Measurements from ENCODE around the gene USP22. TPM values are rescaled to one million over a fixed set of nuclear protein-coding genes. Genes with fewer than 3 reads are reported as not detected.
A peak's percentile ranks its signal among the peaks of the same experiment; 100 is the strongest.

USP22 gene
- total RNA-seq, 2 donors from 2014 or later: 379 to 396 TPM

DNA sequence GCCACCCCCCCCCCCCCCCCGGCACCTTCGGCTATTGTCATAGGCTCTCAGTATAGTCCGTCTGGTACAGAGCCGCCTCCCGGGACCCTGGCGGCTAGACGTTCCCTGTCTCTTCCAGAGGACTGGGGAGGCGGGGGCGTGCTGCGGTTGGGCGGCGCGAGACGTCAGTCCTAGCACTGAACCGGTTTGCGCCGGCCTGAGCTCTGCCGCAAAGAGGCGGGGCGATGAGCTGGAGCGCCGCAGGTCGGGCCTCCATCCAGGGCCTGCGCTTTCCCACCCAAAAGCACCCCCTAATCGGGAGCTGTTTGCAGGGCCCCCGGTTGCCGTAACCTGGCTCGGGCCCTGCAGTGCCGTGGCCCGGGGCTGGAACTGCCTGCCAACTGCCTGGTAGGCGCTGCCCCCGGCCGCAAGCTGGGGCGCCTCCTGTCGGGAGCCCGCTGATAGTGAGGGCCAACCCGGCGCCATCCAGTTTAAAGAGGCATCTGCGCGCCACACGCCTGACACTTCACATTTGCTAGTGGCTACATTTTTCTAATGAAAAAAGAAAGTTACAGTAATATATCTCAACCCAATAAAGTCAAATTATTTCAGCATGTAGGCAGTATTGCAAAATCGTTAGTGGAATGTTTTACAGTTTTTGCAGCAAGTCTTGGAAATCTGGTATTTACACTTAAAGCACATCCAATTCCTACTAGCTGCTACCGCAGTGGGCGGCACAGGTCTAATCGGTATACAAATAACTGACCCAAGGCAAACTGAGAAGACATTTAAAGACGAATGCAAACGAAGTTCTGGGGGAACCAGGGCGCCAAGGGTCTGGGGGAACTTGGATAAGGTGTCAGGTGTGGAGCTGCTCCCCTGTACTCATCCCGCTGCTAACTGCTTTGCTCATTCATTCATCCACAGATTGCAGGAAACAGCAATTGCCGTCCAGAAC, 753 bp upstream of the USP22 start:
- Mint-ChIP-seq H3K27ac (peak overlapping the region; percentile 93), H3K4me3 (peak overlapping the region; percentile 95), H3K27me3 (ENCODE audit: insufficient read depth) (no peaks in the 10 kb centered on the region), H3K36me3 (ENCODE audit: low read depth) (peaks cover 8% of the 10 kb centered on the region), H3K9me3 (no peaks in the 10 kb centered on the region), H3K4me1 (peaks cover 15% of the 10 kb centered on the region)
- DNase-seq: peak; percentile 79
- TF ChIP-seq, protein P1, sequence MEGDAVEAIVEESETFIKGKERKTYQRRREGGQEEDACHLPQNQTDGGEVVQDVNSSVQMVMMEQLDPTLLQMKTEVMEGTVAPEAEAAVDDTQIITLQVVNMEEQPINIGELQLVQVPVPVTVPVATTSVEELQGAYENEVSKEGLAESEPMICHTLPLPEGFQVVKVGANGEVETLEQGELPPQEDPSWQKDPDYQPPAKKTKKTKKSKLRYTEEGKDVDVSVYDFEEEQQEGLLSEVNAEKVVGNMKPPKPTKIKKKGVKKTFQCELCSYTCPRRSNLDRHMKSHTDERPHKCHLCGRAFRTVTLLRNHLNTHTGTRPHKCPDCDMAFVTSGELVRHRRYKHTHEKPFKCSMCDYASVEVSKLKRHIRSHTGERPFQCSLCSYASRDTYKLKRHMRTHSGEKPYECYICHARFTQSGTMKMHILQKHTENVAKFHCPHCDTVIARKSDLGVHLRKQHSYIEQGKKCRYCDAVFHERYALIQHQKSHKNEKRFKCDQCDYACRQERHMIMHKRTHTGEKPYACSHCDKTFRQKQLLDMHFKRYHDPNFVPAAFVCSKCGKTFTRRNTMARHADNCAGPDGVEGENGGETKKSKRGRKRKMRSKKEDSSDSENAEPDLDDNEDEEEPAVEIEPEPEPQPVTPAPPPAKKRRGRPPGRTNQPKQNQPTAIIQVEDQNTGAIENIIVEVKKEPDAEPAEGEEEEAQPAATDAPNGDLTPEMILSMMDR (conservative IDR thresholded peaks at IDR 0.05): peak; percentile 90
- 3% methylated on average over 19 to 44 of the region's 50 CpGs for WGBS, 2 experiments (ENCODE audit: insufficient coverage in 1 of 2, insufficient read length in 1 of 2)
- Histone ChIP-seq H3K9me3 (ENCODE audit: control insufficient read depth, low read length) (no peaks in the 10 kb centered on the region), H3K4me3 (ENCODE audit: low read length) (peak overlapping the region; percentile 76), H3K27me3 (ENCODE audit: control insufficient read depth, insufficient read depth, low read length, poor library complexity, severe bottlenecking) (no peaks in the 10 kb centered on the region), H3K9ac (ENCODE audit: extremely low read depth, low read length, poor library complexity, severe bottlenecking) (peak overlapping the region; percentile 83), H3K27ac (ENCODE audit: low read depth, low read length) (peak overlapping the region; percentile 99), H3K4me1 (ENCODE audit: control insufficient read depth, insufficient read depth, low read length) (peaks cover 11% of the 10 kb centered on the region), H3K36me3 (ENCODE audit: control insufficient read depth, insufficient read depth, low read length) (peaks cover 11% of the 10 kb centered on the region)

- H3K27me3 Mint-ChIP-seq (ENCODE audit: insufficient read depth): no peaks in the 10 kb centered on the region
- 0% methylated on average over 4 to 46 of the region's 47 CpGs for WGBS, 2 experiments (ENCODE audit: insufficient coverage in 1 of 2, insufficient read length in 1 of 2)
- H3K36me3 ChIP-seq (ENCODE audit: control insufficient read depth, insufficient read depth, low read length): peaks cover 26% of the 10 kb centered on the region
- H3K27ac Mint-ChIP-seq: peak overlapping the region; percentile 98
- no peaks in the 10 kb centered on the region for H3K27me3 ChIP-seq (ENCODE audit: control insufficient read depth, insufficient read depth, low read length, poor library complexity, severe bottlenecking)
- TF ChIP-seq, protein P1 (conservative IDR thresholded peaks at IDR 0.05): no peak
- H3K27ac ChIP-seq (ENCODE audit: low read depth, low read length): peak overlapping the region; percentile 100
- H3K9me3 Mint-ChIP-seq: no peaks in the 10 kb centered on the region
- H3K36me3 Mint-ChIP-seq (ENCODE audit: low read depth): peaks cover 19% of the 10 kb centered on the region
- H3K4me1 Mint-ChIP-seq: peaks cover 24% of the 10 kb centered on the region
- peaks cover 11% of the 10 kb centered on the region for H3K4me1 ChIP-seq (ENCODE audit: control insufficient read depth, insufficient read depth, low read length)
- H3K4me3 Mint-ChIP-seq: peak overlapping the region; percentile 95
- peak overlapping the region; percentile 100 for H3K9ac ChIP-seq (ENCODE audit: extremely low read depth, low read length, poor library complexity, severe bottlenecking)
- DNase-seq: peak; percentile 94
- no peaks in the 10 kb centered on the region for H3K9me3 ChIP-seq (ENCODE audit: control insufficient read depth, low read length)
- H3K4me3 ChIP-seq (ENCODE audit: low read length): peak overlapping the region; percentile 84
Measured at GRCh38 chr17:21041741-21042457, 912 bp downstream of the USP22 start.

DNA sequence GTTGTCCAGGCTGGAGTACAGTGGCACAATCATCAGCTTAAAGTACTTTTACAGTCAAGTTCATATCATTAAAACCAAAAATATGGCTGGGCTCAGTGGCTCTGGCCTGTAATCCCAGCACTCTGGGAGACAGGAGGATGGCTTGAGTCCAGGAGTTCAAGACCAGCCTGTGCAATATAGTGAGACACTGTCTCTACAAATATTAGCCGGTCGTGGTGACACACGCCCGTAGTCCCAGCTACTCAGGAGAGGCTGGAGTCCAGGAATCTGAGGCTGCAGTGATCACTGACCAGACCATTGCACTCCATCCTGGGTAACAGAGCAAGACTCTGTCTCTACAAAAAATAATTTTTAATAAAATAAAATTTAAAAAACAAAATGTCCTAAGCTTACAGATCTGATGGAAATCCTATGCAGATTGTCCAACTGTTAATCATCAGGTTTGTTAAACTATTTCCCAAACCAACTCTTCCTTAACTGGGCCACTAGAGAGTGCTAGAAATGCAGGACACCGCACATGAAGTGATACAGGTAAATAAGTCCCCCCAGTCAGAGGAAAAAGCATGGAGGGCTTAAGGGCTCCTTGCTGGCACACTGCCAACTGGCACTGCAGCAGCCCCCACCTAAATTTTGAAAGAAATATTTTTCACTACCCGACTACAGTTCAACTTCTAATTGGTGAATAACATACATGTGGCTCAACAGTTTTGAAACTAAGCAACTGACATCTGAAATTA, 2.8 kb downstream of the USP22 start:
- DNase-seq: no peak
- peaks cover 29% of the 10 kb centered on the region for H3K36me3 Mint-ChIP-seq (ENCODE audit: low read depth)

More for the DNA sequence above, 2.8 kb downstream of the USP22 start:
- Histone ChIP-seq H3K27me3 (ENCODE audit: control insufficient read depth, insufficient read depth, low read length, poor library complexity, severe bottlenecking) (no peaks in the 10 kb centered on the region), H3K4me1 (ENCODE audit: control insufficient read depth, insufficient read depth, low read length) (peaks cover 20% of the 10 kb centered on the region), H3K27ac (ENCODE audit: low read depth, low read length) (no peak overlapping the region), H3K36me3 (ENCODE audit: control insufficient read depth, insufficient read depth, low read length) (peaks cover 40% of the 10 kb centered on the region), H3K4me3 (ENCODE audit: low read length) (peak overlapping the region; percentile 84), H3K9ac (ENCODE audit: extremely low read depth, low read length, poor library complexity, severe bottlenecking) (peak overlapping the region; percentile 100), H3K9me3 (ENCODE audit: control insufficient read depth, low read length) (no peaks in the 10 kb centered on the region)
- Mint-ChIP-seq H3K27ac (peak overlapping the region; percentile 98), H3K27me3 (ENCODE audit: insufficient read depth) (no peaks in the 10 kb centered on the region), H3K9me3 (no peaks in the 10 kb centered on the region), H3K4me1 (peaks cover 41% of the 10 kb centered on the region), H3K4me3 (peak overlapping the region; percentile 95)
- 53 to 69% methylated on average over 4 to 6 of the region's 6 CpGs for WGBS, 2 experiments (ENCODE audit: insufficient coverage in 1 of 2, insufficient read length in 1 of 2)
- TF ChIP-seq, protein P1 (conservative IDR thresholded peaks at IDR 0.05): peak; percentile 73
